WTC11 (cell line): ENCODE measurements around the gene RETREG3.

Source experiments
- EMX1 ChIP-seq: fragments of 250-450 bp; sonication (Bioruptor Pico); IDR thresholded peaks from 2 replicates; pipeline ENCODE4 v1.8.0; 2021; ENCODE audit warnings: mild to moderate bottlenecking
- JUN ChIP-seq: sonication (generic); formaldehyde crosslinking; IDR thresholded peaks from 2 replicates; pipeline ENCODE4 v1.8.0; 2023; ENCODE audit warnings: mild to moderate bottlenecking, missing genetic modification reagents
- NR3C1 ChIP-seq: sonication (generic); formaldehyde crosslinking; conservative IDR thresholded peaks from 2 replicates; pipeline ENCODE4 v1.8.1; 2023; ENCODE audit warnings: low read depth, mild to moderate bottlenecking, missing genetic modification reagents
- SMAD3 ChIP-seq: sonication (generic); formaldehyde crosslinking; IDR thresholded peaks from 2 replicates; pipeline ENCODE4 v1.8.0; 2022; ENCODE audit warnings: missing genetic modification reagents, mild to moderate bottlenecking, borderline replicate concordance
- SP1 ChIP-seq: sonication (generic); formaldehyde crosslinking; conservative IDR thresholded peaks from 2 replicates; pipeline ENCODE4 v1.8.1; 2022; ENCODE audit warnings: missing genetic modification reagents
- TEAD1 ChIP-seq: sonication (generic); formaldehyde crosslinking; IDR thresholded peaks from 2 replicates; pipeline ENCODE4 v1.8.0; 2022; ENCODE audit warnings: mild to moderate bottlenecking, missing genetic modification reagents
- TEAD4 ChIP-seq: sonication (generic); formaldehyde crosslinking; IDR thresholded peaks from 2 replicates; pipeline ENCODE4 v1.8.0; 2022; ENCODE audit warnings: mild to moderate bottlenecking, missing genetic modification reagents
- TP53 ChIP-seq: sonication (generic); formaldehyde crosslinking; IDR thresholded peaks from 2 replicates; pipeline ENCODE4 v1.8.1; 2023; ENCODE audit warnings: mild to moderate bottlenecking, missing genetic modification reagents
- ZNF121 ChIP-seq: sonication (generic); formaldehyde crosslinking; IDR thresholded peaks from 2 replicates; pipeline ENCODE4 v1.8.0; 2023; ENCODE audit warnings: missing genetic modification reagents
- ZNF317 ChIP-seq: sonication (generic); formaldehyde crosslinking; IDR thresholded peaks from 2 replicates; pipeline ENCODE4 v1.8.1; 2023; ENCODE audit warnings: low read depth, mild to moderate bottlenecking, moderate library complexity, missing genetic modification reagents, borderline replicate concordance
- ZNF423 ChIP-seq: fragments of 250-450 bp; sonication (Bioruptor Pico); IDR thresholded peaks from 2 replicates; pipeline ENCODE4 v2.1.2; 2022; ENCODE audit warnings: mild to moderate bottlenecking, moderate library complexity
- TF ChIP-seq, protein P1 (sequence below): fragments of 200-600 bp; IDR thresholded peaks from 2 replicates; pipeline ENCODE4 v1.8.0; 2022; ENCODE audit warnings: antibody characterized with exemption
- TF ChIP-seq, protein P2 (sequence below): sonication (generic); formaldehyde crosslinking; IDR thresholded peaks from 2 replicates; pipeline ENCODE4 v1.8.1; 2023; ENCODE audit warnings: mild to moderate bottlenecking, missing genetic modification reagents, moderate library complexity
- TF ChIP-seq, protein P3 (sequence below): sonication (generic); formaldehyde crosslinking; IDR thresholded peaks from 2 replicates; pipeline ENCODE4 v1.8.0; 2022; ENCODE audit warnings: missing genetic modification reagents

DNA sequence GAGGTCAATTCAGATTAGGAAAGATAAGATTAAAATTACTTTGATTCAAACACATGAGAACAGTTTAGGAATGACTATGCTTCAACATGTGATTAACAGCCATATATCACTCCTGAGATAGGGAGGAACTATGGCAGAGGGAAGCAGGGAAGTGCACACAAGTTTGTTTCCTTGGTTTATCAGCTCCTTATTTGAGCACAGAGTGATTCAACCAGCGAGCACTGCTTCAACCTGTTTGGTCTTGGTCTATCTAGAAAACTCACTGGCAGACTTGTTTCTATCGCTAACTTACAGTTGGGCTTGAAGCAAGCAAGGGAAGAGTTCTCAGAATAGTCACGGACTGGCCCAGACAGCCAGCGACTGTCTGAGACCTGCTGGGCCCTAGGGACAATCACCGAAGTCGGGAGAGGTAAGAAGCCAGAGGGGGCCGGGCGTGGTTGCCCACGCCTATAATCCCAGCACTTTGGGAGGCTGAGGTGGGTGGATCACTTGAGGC is 23.8 kb upstream of the RETREG3 start:
- TF ChIP-seq, protein P1, sequence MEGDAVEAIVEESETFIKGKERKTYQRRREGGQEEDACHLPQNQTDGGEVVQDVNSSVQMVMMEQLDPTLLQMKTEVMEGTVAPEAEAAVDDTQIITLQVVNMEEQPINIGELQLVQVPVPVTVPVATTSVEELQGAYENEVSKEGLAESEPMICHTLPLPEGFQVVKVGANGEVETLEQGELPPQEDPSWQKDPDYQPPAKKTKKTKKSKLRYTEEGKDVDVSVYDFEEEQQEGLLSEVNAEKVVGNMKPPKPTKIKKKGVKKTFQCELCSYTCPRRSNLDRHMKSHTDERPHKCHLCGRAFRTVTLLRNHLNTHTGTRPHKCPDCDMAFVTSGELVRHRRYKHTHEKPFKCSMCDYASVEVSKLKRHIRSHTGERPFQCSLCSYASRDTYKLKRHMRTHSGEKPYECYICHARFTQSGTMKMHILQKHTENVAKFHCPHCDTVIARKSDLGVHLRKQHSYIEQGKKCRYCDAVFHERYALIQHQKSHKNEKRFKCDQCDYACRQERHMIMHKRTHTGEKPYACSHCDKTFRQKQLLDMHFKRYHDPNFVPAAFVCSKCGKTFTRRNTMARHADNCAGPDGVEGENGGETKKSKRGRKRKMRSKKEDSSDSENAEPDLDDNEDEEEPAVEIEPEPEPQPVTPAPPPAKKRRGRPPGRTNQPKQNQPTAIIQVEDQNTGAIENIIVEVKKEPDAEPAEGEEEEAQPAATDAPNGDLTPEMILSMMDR, result no peak
- TF ChIP-seq NR3C1, result no peak
- TF ChIP-seq JUN, result no peak
- no peak for TF ChIP-seq SP1 (CRISPR knock-in tag)
- no peak for TF ChIP-seq EMX1 (CRISPR knock-in tag)
- no peak for TF ChIP-seq ZNF423 (CRISPR knock-in tag)
- TF ChIP-seq, protein P2, sequence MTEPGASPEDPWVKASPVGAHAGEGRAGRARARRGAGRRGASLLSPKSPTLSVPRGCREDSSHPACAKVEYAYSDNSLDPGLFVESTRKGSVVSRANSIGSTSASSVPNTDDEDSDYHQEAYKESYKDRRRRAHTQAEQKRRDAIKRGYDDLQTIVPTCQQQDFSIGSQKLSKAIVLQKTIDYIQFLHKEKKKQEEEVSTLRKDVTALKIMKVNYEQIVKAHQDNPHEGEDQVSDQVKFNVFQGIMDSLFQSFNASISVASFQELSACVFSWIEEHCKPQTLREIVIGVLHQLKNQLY (CRISPR knock-in tag), result no peak
- TF ChIP-seq TP53 (CRISPR knock-in tag), result no peak
- TF ChIP-seq, protein P3, sequence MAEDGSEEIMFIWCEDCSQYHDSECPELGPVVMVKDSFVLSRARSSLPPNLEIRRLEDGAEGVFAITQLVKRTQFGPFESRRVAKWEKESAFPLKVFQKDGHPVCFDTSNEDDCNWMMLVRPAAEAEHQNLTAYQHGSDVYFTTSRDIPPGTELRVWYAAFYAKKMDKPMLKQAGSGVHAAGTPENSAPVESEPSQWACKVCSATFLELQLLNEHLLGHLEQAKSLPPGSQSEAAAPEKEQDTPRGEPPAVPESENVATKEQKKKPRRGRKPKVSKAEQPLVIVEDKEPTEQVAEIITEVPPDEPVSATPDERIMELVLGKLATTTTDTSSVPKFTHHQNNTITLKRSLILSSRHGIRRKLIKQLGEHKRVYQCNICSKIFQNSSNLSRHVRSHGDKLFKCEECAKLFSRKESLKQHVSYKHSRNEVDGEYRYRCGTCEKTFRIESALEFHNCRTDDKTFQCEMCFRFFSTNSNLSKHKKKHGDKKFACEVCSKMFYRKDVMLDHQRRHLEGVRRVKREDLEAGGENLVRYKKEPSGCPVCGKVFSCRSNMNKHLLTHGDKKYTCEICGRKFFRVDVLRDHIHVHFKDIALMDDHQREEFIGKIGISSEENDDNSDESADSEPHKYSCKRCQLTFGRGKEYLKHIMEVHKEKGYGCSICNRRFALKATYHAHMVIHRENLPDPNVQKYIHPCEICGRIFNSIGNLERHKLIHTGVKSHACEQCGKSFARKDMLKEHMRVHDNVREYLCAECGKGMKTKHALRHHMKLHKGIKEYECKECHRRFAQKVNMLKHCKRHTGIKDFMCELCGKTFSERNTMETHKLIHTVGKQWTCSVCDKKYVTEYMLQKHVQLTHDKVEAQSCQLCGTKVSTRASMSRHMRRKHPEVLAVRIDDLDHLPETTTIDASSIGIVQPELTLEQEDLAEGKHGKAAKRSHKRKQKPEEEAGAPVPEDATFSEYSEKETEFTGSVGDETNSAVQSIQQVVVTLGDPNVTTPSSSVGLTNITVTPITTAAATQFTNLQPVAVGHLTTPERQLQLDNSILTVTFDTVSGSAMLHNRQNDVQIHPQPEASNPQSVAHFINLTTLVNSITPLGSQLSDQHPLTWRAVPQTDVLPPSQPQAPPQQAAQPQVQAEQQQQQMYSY (CRISPR knock-in tag), result no peak
- no peak for TF ChIP-seq TEAD4 (CRISPR knock-in tag)
- TF ChIP-seq ZNF121, result no peak
- no peak for TF ChIP-seq SMAD3 (CRISPR knock-in tag)
- TF ChIP-seq ZNF317 (CRISPR knock-in tag), result no peak
- TF ChIP-seq TEAD1 (CRISPR knock-in tag), result no peak
